GM23338 (cell line): ENCODE results near the gene HLA-B. TPM values are rescaled to one million over a fixed set of nuclear protein-coding genes. Genes with fewer than 3 reads are reported as not detected.

ENCODE experiments used
- ATAC-seq: fragments of 200-7000 bp; cut with Tn5 transposase; 3 replicates; pipeline ENCODE4 v1.9.1; 2020
- DNase-seq: peaks from one replicate; pipeline ENCODE4 v3.0.0-alpha.2; 2015; ENCODE audit warnings: low spot score
- H2AFZ ChIP-seq: fragments of 200-600 bp; sonication (generic); 2 replicates; pipeline ENCODE4 v1.8.0; 2016; ENCODE audit warnings: antibody characterized with exemption, mild to moderate bottlenecking, moderate library complexity
- H3F3A ChIP-seq: fragments of 200-600 bp; sonication (generic); replicated peaks from 2 replicates; pipeline ENCODE4 v1.8.0; 2017; ENCODE audit warnings: antibody characterized with exemption, mixed run types, low read depth
- H3K27ac ChIP-seq: fragments of 200-600 bp; sonication (generic); 2 replicates; pipeline ENCODE4 v1.6.1; 2016; ENCODE audit warnings: low read depth
- H3K27me3 ChIP-seq: fragments of 200-600 bp; sonication (generic); 2 replicates; pipeline ENCODE4 v1.8.0; 2016; ENCODE audit warnings: mild to moderate bottlenecking, mixed run types, moderate library complexity; ENCODE audit not compliant: insufficient read depth
- H3K36me3 ChIP-seq: fragments of 200-600 bp; sonication (generic); 2 replicates; pipeline ENCODE4 v1.8.0; 2016; ENCODE audit warnings: mild to moderate bottlenecking; ENCODE audit not compliant: insufficient read depth
- H3K4me1 ChIP-seq: fragments of 200-600 bp; sonication (generic); 2 replicates; pipeline ENCODE4 v1.8.0; 2016; ENCODE audit warnings: mild to moderate bottlenecking, moderate library complexity; ENCODE audit not compliant: insufficient read depth
- H3K4me2 ChIP-seq: fragments of 200-600 bp; sonication (generic); 2 replicates; pipeline ENCODE4 v1.7.1; 2017; ENCODE audit warnings: mixed run types
- H3K4me3 ChIP-seq: fragments of 200-600 bp; sonication (generic); 2 replicates; pipeline ENCODE4 v1.6.1; 2016; ENCODE audit warnings: mixed run types
- H3K79me2 ChIP-seq: fragments of 200-600 bp; sonication (generic); replicated peaks from 2 replicates; pipeline ENCODE4 v1.8.0; 2017; ENCODE audit warnings: mild to moderate bottlenecking; ENCODE audit not compliant: insufficient read depth
- H3K9me2 ChIP-seq: fragments of 200-600 bp; sonication (generic); 2 replicates; pipeline ENCODE4 v1.8.0; 2017; ENCODE audit not compliant: insufficient read depth
- H4K20me1 ChIP-seq: fragments of 200-600 bp; sonication (generic); replicated peaks from 2 replicates; pipeline ENCODE4 v1.8.0; 2017; ENCODE audit warnings: mild to moderate bottlenecking; ENCODE audit not compliant: insufficient read depth
- H3K27ac Mint-ChIP-seq: 2 replicates; pipeline ENCODE4 v1.8.0; 2020; ENCODE audit warnings: inconsistent platforms, mild to moderate bottlenecking, moderate library complexity, mixed read lengths
- H3K27me3 Mint-ChIP-seq: 3 replicates; pipeline ENCODE4 v1.8.0; 2022; ENCODE audit warnings: low read depth, mild to moderate bottlenecking, moderate library complexity, mixed read lengths, inconsistent platforms; ENCODE audit not compliant: insufficient read depth, poor library complexity
- H3K36me3 Mint-ChIP-seq: 3 replicates; pipeline ENCODE4 v1.8.0; 2021; ENCODE audit warnings: low read depth, mild to moderate bottlenecking, inconsistent platforms, moderate library complexity, mixed read lengths
- H3K4me1 Mint-ChIP-seq: 3 replicates; pipeline ENCODE4 v1.8.0; 2020; ENCODE audit warnings: mild to moderate bottlenecking, inconsistent platforms, mixed read lengths
- H3K4me3 Mint-ChIP-seq: 3 replicates; pipeline ENCODE4 v1.8.0; 2021; ENCODE audit warnings: moderate library complexity, mild to moderate bottlenecking, inconsistent platforms, mixed read lengths
- H3K9me3 Mint-ChIP-seq: 3 replicates; pipeline ENCODE4 v1.8.0; 2020; ENCODE audit warnings: moderate library complexity, mild to moderate bottlenecking, inconsistent platforms, mixed read lengths
- CTCF ChIP-seq, 2 experiments: fragments of 200-600 bp in 1 of 2; sonication (generic) in 1 of 2; conservative IDR thresholded peaks; 2 replicates each; pipeline versions ENCODE4 v1.5.1 to v1.6.1; 2016 to 2017; ENCODE audit warnings: antibody characterized with exemption in 2 of 2, low read depth in 2 of 2, mild to moderate bottlenecking in 2 of 2, moderate library complexity in 1 of 2
- ETS1 ChIP-seq: IDR thresholded peaks from 2 replicates; pipeline ENCODE4 v1.6.1; 2016; ENCODE audit warnings: antibody characterized with exemption
- JUNB ChIP-seq: IDR thresholded peaks from one replicate; pipeline ENCODE4 v1.6.1; 2016; ENCODE audit warnings: antibody characterized with exemption; ENCODE audit not compliant: unreplicated experiment
- POLR2AphosphoS5 ChIP-seq: IDR thresholded peaks from 2 replicates; pipeline ENCODE4 v1.6.1; 2016; ENCODE audit warnings: antibody characterized with exemption, low read depth
- REST ChIP-seq: IDR thresholded peaks from one replicate; pipeline ENCODE4 v1.6.1; 2018; ENCODE audit warnings: antibody characterized with exemption; ENCODE audit not compliant: unreplicated experiment
- STAT1 ChIP-seq: IDR thresholded peaks from one replicate; pipeline ENCODE4 v1.6.1; 2016; ENCODE audit warnings: antibody characterized with exemption; ENCODE audit not compliant: unreplicated experiment
- ZNF114 ChIP-seq: fragments of 250-450 bp; sonication (Bioruptor Pico); IDR thresholded peaks from 2 replicates; pipeline ENCODE4 v1.5.0; 2020; ENCODE audit warnings: mild to moderate bottlenecking, moderate library complexity
- ZNF462 ChIP-seq: fragments of 250-450 bp; sonication (Bioruptor Pico); IDR thresholded peaks from 2 replicates; pipeline ENCODE4 v1.5.0; 2020; ENCODE audit warnings: mild to moderate bottlenecking, moderate library complexity
- polyA plus RNA-seq: library from polyadenylated mRNA; unstranded; fragments of >200 nt; fragmentation: Nextera tagmentation; extraction: Ambion mirVana; gene quantifications from 2 replicates; pipeline ENCODE4 v1.2.1, GENCODE V29; 2016
- total RNA-seq: library from RNA; depleted of rRNA; stranded (reverse); fragments of >200 nt; shearing (Covaris generic); gene quantifications from 2 replicates; pipeline ENCODE4 v1.2.3, GENCODE V29; 2014

Gene HLA-B
- total and polyA plus RNA-seq, 2 experiments from 2014 or later: 44.3 to 86.0 TPM

- TF ChIP-seq JUNB (no peak), CTCF (conservative IDR thresholded peaks at IDR 0.05; ENCODE audit: low read depth in 2 of 2) (peak; percentile 56 to 73; a peak in 3 of 4 replicates)
- H3K4me3 ChIP-seq: no peak overlapping the region
- Mint-ChIP-seq H3K36me3 (peaks cover 3% of the 10 kb centered on the region; the same call in 2 of the 3 replicates), H3K27ac (no peak overlapping the region), H3K9me3 (peaks cover 12% of the 10 kb centered on the region; the same call in 2 of the 3 replicates), H3K4me3 (no peak overlapping the region; the same call in 2 of the 3 replicates), H3K27me3 (peaks cover 28% of the 10 kb centered on the region), H3K4me1 (peaks cover 24% of the 10 kb centered on the region)
- no peaks in the 10 kb centered on the region for H3K9me2 ChIP-seq
- no peak overlapping the region for H2AFZ ChIP-seq
- DNase-seq (peak; percentile 84), ATAC-seq (peak; percentile 33)
- H3K4me1 ChIP-seq: peaks cover 9% of the 10 kb centered on the region
- H3K27ac ChIP-seq: no peak overlapping the region
- H3F3A ChIP-seq: no peaks in the 10 kb centered on the region
- peaks cover 9% of the 10 kb centered on the region for H3K27me3 ChIP-seq
- no peaks in the 10 kb centered on the region for H3K79me2 ChIP-seq
- 0 out of 2 replicates have a peak overlapping the region, but pooled peaks have one; percentile 17 for H3K4me2 ChIP-seq
- H3K36me3 ChIP-seq: no peaks in the 10 kb centered on the region
- no peaks in the 10 kb centered on the region for H4K20me1 ChIP-seq
Observed at GRCh38 chr6:31396422-31397152, 39.6 kb upstream of the HLA-B start.

GRCh38 chr6:31395832-31396231 is 38.9 kb upstream of the HLA-B start:
- no peak overlapping the region for H3K4me3 Mint-ChIP-seq
- Histone ChIP-seq H2AFZ (no peak overlapping the region), H4K20me1 (no peaks in the 10 kb centered on the region), H3K79me2 (no peaks in the 10 kb centered on the region), H3K27me3 (peaks cover 1% of the 10 kb centered on the region; the same call in 1 of the 2 replicates), H3K4me3 (no peak overlapping the region), H3K4me1 (peaks cover 4% of the 10 kb centered on the region), H3K4me2 (no peak overlapping the region), H3F3A (no peaks in the 10 kb centered on the region), H3K9me2 (no peaks in the 10 kb centered on the region), H3K27ac (no peak overlapping the region), H3K36me3 (no peaks in the 10 kb centered on the region)
- peaks cover 22% of the 10 kb centered on the region for H3K27me3 Mint-ChIP-seq
- H3K4me1 Mint-ChIP-seq: peaks cover 20% of the 10 kb centered on the region
- H3K27ac Mint-ChIP-seq: no peak overlapping the region
- H3K36me3 Mint-ChIP-seq: peaks cover 6% of the 10 kb centered on the region
- DNase-seq: no peak
- no peak for ATAC-seq
- H3K9me3 Mint-ChIP-seq: peaks cover 15% of the 10 kb centered on the region
- TF ChIP-seq ETS1: no peak
- TF ChIP-seq REST: no peak
- TF ChIP-seq POLR2AphosphoS5: no peak
- TF ChIP-seq STAT1: no peak
- TF ChIP-seq ZNF114 (CRISPR knock-in tag): no peak
- TF ChIP-seq ZNF462 (CRISPR knock-in tag): no peak
